ENCODE measurements around the gene CHD3. TPM values are rescaled to one million over a fixed set of nuclear protein-coding genes. Genes with fewer than 3 reads are reported as not detected.
A peak's percentile ranks its signal among the peaks of the same experiment; 100 is the strongest.

Gene CHD3
- total and polyA plus RNA-seq, 2 of the 13 experiments (the other 11 are each of a cell fraction or from before 2014, with no cell fraction given): 2.7 to 3.7 TPM

DNA sequence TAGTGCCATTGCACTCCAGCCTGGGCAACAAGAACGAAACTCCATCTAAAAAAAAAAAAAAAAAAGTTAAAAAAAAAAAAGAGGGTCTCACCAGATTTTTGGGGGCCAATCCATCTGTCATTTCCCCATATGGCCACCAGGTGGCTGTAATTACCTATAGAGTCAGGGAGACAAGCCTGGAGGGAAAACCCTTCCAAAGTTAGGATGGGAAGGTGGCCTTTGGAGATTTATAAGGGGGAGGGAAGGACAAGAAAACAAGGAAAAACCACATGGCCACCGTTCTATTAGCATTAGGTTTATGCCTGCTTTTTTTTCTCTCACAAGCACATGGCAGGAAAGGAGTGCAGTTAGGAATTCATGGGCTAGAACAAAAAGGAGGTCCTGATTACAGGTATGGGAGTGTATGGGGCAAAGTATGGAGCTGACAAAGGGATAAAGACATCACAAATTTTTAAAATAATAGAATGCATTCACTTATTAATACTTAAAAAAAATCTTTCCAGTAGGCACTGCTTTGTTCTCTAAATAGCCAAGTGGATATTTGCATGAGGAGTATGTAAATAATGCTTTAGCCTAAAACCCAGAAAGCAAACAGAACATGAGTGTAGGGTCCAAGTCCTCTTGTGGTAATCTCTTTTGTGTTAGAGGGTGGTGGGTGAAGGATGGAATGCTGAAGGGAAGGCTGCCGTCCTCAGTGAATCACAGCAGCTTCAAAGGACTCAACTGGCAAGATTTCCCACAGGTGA lies 25.7 kb upstream of the CHD3 start (continued):
- TF ChIP-seq, protein P1, sequence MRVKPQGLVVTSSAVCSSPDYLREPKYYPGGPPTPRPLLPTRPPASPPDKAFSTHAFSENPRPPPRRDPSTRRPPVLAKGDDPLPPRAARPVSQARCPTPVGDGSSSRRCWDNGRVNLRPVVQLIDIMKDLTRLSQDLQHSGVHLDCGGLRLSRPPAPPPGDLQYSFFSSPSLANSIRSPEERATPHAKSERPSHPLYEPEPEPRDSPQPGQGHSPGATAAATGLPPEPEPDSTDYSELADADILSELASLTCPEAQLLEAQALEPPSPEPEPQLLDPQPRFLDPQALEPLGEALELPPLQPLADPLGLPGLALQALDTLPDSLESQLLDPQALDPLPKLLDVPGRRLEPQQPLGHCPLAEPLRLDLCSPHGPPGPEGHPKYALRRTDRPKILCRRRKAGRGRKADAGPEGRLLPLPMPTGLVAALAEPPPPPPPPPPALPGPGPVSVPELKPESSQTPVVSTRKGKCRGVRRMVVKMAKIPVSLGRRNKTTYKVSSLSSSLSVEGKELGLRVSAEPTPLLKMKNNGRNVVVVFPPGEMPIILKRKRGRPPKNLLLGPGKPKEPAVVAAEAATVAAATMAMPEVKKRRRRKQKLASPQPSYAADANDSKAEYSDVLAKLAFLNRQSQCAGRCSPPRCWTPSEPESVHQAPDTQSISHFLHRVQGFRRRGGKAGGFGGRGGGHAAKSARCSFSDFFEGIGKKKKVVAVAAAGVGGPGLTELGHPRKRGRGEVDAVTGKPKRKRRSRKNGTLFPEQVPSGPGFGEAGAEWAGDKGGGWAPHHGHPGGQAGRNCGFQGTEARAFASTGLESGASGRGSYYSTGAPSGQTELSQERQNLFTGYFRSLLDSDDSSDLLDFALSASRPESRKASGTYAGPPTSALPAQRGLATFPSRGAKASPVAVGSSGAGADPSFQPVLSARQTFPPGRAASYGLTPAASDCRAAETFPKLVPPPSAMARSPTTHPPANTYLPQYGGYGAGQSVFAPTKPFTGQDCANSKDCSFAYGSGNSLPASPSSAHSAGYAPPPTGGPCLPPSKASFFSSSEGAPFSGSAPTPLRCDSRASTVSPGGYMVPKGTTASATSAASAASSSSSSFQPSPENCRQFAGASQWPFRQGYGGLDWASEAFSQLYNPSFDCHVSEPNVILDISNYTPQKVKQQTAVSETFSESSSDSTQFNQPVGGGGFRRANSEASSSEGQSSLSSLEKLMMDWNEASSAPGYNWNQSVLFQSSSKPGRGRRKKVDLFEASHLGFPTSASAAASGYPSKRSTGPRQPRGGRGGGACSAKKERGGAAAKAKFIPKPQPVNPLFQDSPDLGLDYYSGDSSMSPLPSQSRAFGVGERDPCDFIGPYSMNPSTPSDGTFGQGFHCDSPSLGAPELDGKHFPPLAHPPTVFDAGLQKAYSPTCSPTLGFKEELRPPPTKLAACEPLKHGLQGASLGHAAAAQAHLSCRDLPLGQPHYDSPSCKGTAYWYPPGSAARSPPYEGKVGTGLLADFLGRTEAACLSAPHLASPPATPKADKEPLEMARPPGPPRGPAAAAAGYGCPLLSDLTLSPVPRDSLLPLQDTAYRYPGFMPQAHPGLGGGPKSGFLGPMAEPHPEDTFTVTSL (CRISPR knock-in tag; IDR thresholded peaks at IDR 0.05; ENCODE audit: borderline replicate concordance): peak; percentile 55; the same call in 1 of the 2 replicates
- TF ChIP-seq CREM (IDR thresholded peaks at IDR 0.05): peak; percentile 48
- no peak for TF ChIP-seq CREM (CRISPR knock-in tag; IDR thresholded peaks at IDR 0.05)
- TF ChIP-seq, protein P2, sequence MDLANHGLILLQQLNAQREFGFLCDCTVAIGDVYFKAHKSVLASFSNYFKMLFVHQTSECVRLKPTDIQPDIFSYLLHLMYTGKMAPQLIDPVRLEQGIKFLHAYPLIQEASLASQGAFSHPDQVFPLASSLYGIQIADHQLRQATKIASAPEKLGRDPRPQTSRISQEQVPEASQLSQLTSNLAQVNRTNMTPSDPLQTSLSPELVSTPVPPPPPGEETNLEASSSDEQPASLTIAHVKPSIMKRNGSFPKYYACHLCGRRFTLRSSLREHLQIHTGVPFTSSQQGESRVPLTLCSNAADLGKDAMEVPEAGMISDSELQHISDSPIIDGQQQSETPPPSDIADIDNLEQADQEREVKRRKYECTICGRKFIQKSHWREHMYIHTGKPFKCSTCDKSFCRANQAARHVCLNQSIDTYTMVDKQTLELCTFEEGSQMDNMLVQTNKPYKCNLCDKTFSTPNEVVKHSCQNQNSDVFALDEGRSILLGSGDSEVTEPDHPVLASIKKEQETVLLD (CRISPR knock-in tag; IDR thresholded peaks at IDR 0.05; ENCODE audit: low read depth): no peak
- no peak for TF ChIP-seq ZSCAN22 (CRISPR knock-in tag; IDR thresholded peaks at IDR 0.05)
- TF ChIP-seq FOXP1 (IDR thresholded peaks at IDR 0.05): no peak
- 0 out of 2 replicates have a peak, but pooled peaks have one; percentile 26 for TF ChIP-seq FOXP1 (CRISPR knock-in tag; IDR thresholded peaks at IDR 0.05)
- TF ChIP-seq TEAD3 (CRISPR knock-in tag; optimal IDR thresholded peaks at IDR 0.05; ENCODE audit: borderline replicate concordance): peak; percentile 88
- TF ChIP-seq, protein P3, sequence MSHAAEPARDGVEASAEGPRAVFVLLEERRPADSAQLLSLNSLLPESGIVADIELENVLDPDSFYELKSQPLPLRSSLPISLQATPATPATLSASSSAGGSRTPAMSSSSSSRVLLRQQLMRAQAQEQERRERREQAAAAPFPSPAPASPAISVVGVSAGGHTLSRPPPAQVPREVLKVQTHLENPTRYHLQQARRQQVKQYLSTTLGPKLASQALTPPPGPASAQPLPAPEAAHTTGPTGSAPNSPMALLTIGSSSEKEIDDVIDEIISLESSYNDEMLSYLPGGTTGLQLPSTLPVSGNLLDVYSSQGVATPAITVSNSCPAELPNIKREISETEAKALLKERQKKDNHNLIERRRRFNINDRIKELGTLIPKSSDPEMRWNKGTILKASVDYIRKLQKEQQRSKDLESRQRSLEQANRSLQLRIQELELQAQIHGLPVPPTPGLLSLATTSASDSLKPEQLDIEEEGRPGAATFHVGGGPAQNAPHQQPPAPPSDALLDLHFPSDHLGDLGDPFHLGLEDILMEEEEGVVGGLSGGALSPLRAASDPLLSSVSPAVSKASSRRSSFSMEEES (CRISPR knock-in tag; IDR thresholded peaks at IDR 0.05): no peak
- TF ChIP-seq, protein P4, sequence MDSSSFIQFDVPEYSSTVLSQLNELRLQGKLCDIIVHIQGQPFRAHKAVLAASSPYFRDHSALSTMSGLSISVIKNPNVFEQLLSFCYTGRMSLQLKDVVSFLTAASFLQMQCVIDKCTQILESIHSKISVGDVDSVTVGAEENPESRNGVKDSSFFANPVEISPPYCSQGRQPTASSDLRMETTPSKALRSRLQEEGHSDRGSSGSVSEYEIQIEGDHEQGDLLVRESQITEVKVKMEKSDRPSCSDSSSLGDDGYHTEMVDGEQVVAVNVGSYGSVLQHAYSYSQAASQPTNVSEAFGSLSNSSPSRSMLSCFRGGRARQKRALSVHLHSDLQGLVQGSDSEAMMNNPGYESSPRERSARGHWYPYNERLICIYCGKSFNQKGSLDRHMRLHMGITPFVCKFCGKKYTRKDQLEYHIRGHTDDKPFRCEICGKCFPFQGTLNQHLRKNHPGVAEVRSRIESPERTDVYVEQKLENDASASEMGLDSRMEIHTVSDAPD (CRISPR knock-in tag; IDR thresholded peaks at IDR 0.05): peak; percentile 64; the same call in 1 of the 2 replicates
- TF ChIP-seq REPIN1 (CRISPR knock-in tag; IDR thresholded peaks at IDR 0.05; ENCODE audit: borderline replicate concordance, low read depth): no peak
- no peak for TF ChIP-seq ZNF850 (CRISPR knock-in tag; conservative IDR thresholded peaks at IDR 0.05)
- TF ChIP-seq ZNF235 (CRISPR knock-in tag; IDR thresholded peaks at IDR 0.05; ENCODE audit: borderline replicate concordance): no peak
- no peak for TF ChIP-seq POLR2AphosphoS2 (IDR thresholded peaks at IDR 0.05; ENCODE audit: low read depth, low read length)
- TF ChIP-seq, protein P5, sequence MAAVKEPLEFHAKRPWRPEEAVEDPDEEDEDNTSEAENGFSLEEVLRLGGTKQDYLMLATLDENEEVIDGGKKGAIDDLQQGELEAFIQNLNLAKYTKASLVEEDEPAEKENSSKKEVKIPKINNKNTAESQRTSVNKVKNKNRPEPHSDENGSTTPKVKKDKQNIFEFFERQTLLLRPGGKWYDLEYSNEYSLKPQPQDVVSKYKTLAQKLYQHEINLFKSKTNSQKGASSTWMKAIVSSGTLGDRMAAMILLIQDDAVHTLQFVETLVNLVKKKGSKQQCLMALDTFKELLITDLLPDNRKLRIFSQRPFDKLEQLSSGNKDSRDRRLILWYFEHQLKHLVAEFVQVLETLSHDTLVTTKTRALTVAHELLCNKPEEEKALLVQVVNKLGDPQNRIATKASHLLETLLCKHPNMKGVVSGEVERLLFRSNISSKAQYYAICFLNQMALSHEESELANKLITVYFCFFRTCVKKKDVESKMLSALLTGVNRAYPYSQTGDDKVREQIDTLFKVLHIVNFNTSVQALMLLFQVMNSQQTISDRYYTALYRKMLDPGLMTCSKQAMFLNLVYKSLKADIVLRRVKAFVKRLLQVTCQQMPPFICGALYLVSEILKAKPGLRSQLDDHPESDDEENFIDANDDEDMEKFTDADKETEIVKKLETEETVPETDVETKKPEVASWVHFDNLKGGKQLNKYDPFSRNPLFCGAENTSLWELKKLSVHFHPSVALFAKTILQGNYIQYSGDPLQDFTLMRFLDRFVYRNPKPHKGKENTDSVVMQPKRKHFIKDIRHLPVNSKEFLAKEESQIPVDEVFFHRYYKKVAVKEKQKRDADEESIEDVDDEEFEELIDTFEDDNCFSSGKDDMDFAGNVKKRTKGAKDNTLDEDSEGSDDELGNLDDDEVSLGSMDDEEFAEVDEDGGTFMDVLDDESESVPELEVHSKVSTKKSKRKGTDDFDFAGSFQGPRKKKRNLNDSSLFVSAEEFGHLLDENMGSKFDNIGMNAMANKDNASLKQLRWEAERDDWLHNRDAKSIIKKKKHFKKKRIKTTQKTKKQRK (IDR thresholded peaks at IDR 0.05; ENCODE audit: low read length): no peak
